ENCODE data around the gene CLCN6. TPM values are rescaled to one million over a fixed set of nuclear protein-coding genes. Genes with fewer than 3 reads are reported as not detected.

The CLCN6 gene
- total RNA-seq, 1 donor from 2014 or later: 30.4 TPM

- H3K4me1 Mint-ChIP-seq (ENCODE audit: unreplicated experiment): peaks cover 5% of the 10 kb centered on the region
- no peaks in the 10 kb centered on the region for H3K9me3 Mint-ChIP-seq (ENCODE audit: unreplicated experiment)
- TF ChIP-seq CTCF (IDR thresholded peaks at IDR 0.05): no peak
- no peak for DNase-seq (ENCODE audit: extremely low spot score, unreplicated experiment)
- no peak overlapping the region for H3K27ac Mint-ChIP-seq (ENCODE audit: unreplicated experiment)
- peaks cover 8% of the 10 kb centered on the region for H3K27me3 Mint-ChIP-seq (ENCODE audit: unreplicated experiment)
- no peaks in the 10 kb centered on the region for H3K36me3 Mint-ChIP-seq (ENCODE audit: unreplicated experiment)
- H3K4me3 Mint-ChIP-seq (ENCODE audit: unreplicated experiment): no peak overlapping the region
These were observed 75.9 kb downstream of the CLCN6 start for GRCh38 chr1:11881749-11882441.

- no peak for DNase-seq (ENCODE audit: extremely low spot score, unreplicated experiment)
- H3K9me3 Mint-ChIP-seq (ENCODE audit: unreplicated experiment): no peaks in the 10 kb centered on the region
- no peaks in the 10 kb centered on the region for H3K36me3 Mint-ChIP-seq (ENCODE audit: unreplicated experiment)
- no peak overlapping the region for H3K27ac Mint-ChIP-seq (ENCODE audit: unreplicated experiment)
- H3K4me1 Mint-ChIP-seq (ENCODE audit: unreplicated experiment): peaks cover 5% of the 10 kb centered on the region
- no peak for TF ChIP-seq CTCF (IDR thresholded peaks at IDR 0.05)
- H3K27me3 Mint-ChIP-seq (ENCODE audit: unreplicated experiment): peaks cover 2% of the 10 kb centered on the region
- no peak overlapping the region for H3K4me3 Mint-ChIP-seq (ENCODE audit: unreplicated experiment)
These were observed 77.0 kb downstream of the CLCN6 start for GRCh38 chr1:11882814-11883538.

- peaks cover 5% of the 10 kb centered on the region for H3K4me1 Mint-ChIP-seq (ENCODE audit: unreplicated experiment)
- no peaks in the 10 kb centered on the region for H3K36me3 Mint-ChIP-seq (ENCODE audit: unreplicated experiment)
- no peaks in the 10 kb centered on the region for H3K9me3 Mint-ChIP-seq (ENCODE audit: unreplicated experiment)
- H3K4me3 Mint-ChIP-seq (ENCODE audit: unreplicated experiment): no peak overlapping the region
- H3K27ac Mint-ChIP-seq (ENCODE audit: unreplicated experiment): no peak overlapping the region
- H3K27me3 Mint-ChIP-seq (ENCODE audit: unreplicated experiment): peaks cover 5% of the 10 kb centered on the region
- DNase-seq (ENCODE audit: extremely low spot score, unreplicated experiment): no peak
- TF ChIP-seq CTCF (IDR thresholded peaks at IDR 0.05): no peak
These were observed 79.9 kb downstream of the CLCN6 start for GRCh38 chr1:11885916-11886315.

GRCh38 chr1:11886986-11887665, 81.1 kb downstream of the CLCN6 start:
- peaks cover 4% of the 10 kb centered on the region for H3K27me3 Mint-ChIP-seq (ENCODE audit: unreplicated experiment)
- TF ChIP-seq CTCF (IDR thresholded peaks at IDR 0.05): no peak
- no peak overlapping the region for H3K4me3 Mint-ChIP-seq (ENCODE audit: unreplicated experiment)
- DNase-seq (ENCODE audit: extremely low spot score, unreplicated experiment): no peak
- H3K36me3 Mint-ChIP-seq (ENCODE audit: unreplicated experiment): no peaks in the 10 kb centered on the region
- peaks cover 5% of the 10 kb centered on the region for H3K4me1 Mint-ChIP-seq (ENCODE audit: unreplicated experiment)
- no peaks in the 10 kb centered on the region for H3K9me3 Mint-ChIP-seq (ENCODE audit: unreplicated experiment)
- no peak overlapping the region for H3K27ac Mint-ChIP-seq (ENCODE audit: unreplicated experiment)

- no peak for DNase-seq (ENCODE audit: extremely low spot score, unreplicated experiment)
- H3K9me3 Mint-ChIP-seq (ENCODE audit: unreplicated experiment): no peaks in the 10 kb centered on the region
- no peak overlapping the region for H3K4me3 Mint-ChIP-seq (ENCODE audit: unreplicated experiment)
- H3K27me3 Mint-ChIP-seq (ENCODE audit: unreplicated experiment): peaks cover 8% of the 10 kb centered on the region
- peaks cover 5% of the 10 kb centered on the region for H3K4me1 Mint-ChIP-seq (ENCODE audit: unreplicated experiment)
- H3K36me3 Mint-ChIP-seq (ENCODE audit: unreplicated experiment): no peaks in the 10 kb centered on the region
- H3K27ac Mint-ChIP-seq (ENCODE audit: unreplicated experiment): no peak overlapping the region
- TF ChIP-seq CTCF (IDR thresholded peaks at IDR 0.05): no peak
These were observed 81.6 kb downstream of the CLCN6 start for GRCh38 chr1:11887666-11888007.
